BJ (cell line): Measurements from ENCODE around the gene WWC1. TPM values are rescaled to one million over a fixed set of nuclear protein-coding genes. Genes with fewer than 3 reads are reported as not detected.

Experiments
- CTCF ChIA-PET: fragments of 350-600 bp; formaldehyde crosslinking; extraction: SDS; loops from one replicate; lab custom pipeline; 2021; ENCODE audit warnings: antibody characterized with exemption, inconsistent platforms; lab: Yijun Ruan, JAX
- POLR2A ChIA-PET: fragments of 300-600 bp; sonication (Branson Sonifier 250); formaldehyde crosslinking; extraction: SDS; loops from one replicate; lab custom pipeline; 2021; ENCODE audit warnings: antibody characterized with exemption; lab: Charles Lee
- DNase-seq: peaks from one replicate; pipeline ENCODE4 v3.0.0-alpha.2; 2011; ENCODE audit warnings: low read depth
- H3K27me3 ChIP-seq: 2 replicates; pipeline ENCODE4 v1.6.0; 2011; ENCODE audit warnings: low read length; ENCODE audit not compliant: control insufficient read depth, insufficient read depth
- H3K36me3 ChIP-seq: 2 replicates; pipeline ENCODE4 v1.5.1; 2011; ENCODE audit warnings: low read length; ENCODE audit not compliant: control insufficient read depth, insufficient read depth
- H3K4me3 ChIP-seq: 2 replicates; pipeline ENCODE4 v1.5.1; 2011; ENCODE audit warnings: low read depth, mild to moderate bottlenecking, control low read depth, low read length
- CTCF ChIP-seq: IDR thresholded peaks from 2 replicates; pipeline ENCODE4 v1.5.1; 2011; ENCODE audit warnings: low read depth, mild to moderate bottlenecking, control low read depth, inconsistent platforms, low read length, moderate library complexity; ENCODE audit not compliant: insufficient read depth
- polyA plus RNA-seq: library from polyadenylated mRNA; depleted of rRNA; stranded (reverse); fragments of >200 nt; gene quantifications from 2 replicates; pipeline ENCODE4 v1.2.3, GENCODE V29; 2011

The WWC1 gene
- polyA plus RNA-seq, 1 experiment: 1.4 TPM

- Histone ChIP-seq H3K4me3 (no peak overlapping the region), H3K36me3 (no peaks in the 10 kb centered on the region), H3K27me3 (no peaks in the 10 kb centered on the region; the same call in 1 of the 2 replicates)
- no peak for TF ChIP-seq CTCF
- ChIA-PET CTCF (interaction anchor here (1.0 kb wide), 1 partner anchor 13 kb away, joined by 3 read pairs; no protein-coding TSS in a partner anchor), POLR2A (no interaction called here)
- DNase-seq: no peak
These were observed 131.0 kb downstream of the WWC1 start for GRCh38 chr5:168422431-168422830.

GRCh38 chr5:168423478-168423877 lies 132.0 kb downstream of the WWC1 start:
- ChIA-PET POLR2A (no interaction called here), CTCF (no interaction called here)
- no peak for TF ChIP-seq CTCF

GRCh38 chr5:168423971-168424370 lies 132.5 kb downstream of the WWC1 start:
- POLR2A ChIA-PET: no interaction called here
- Histone ChIP-seq H3K27me3 (no peaks in the 10 kb centered on the region; the same call in 1 of the 2 replicates), H3K4me3 (no peak overlapping the region), H3K36me3 (no peaks in the 10 kb centered on the region)
- TF ChIP-seq CTCF: no peak
- CTCF ChIA-PET: no interaction called here
- DNase-seq: no peak

More at GRCh38 chr5:168423478-168423877, 132.0 kb downstream of the WWC1 start:
- Histone ChIP-seq H3K4me3 (no peak overlapping the region), H3K36me3 (no peaks in the 10 kb centered on the region), H3K27me3 (no peaks in the 10 kb centered on the region; the same call in 1 of the 2 replicates)
- DNase-seq: no peak

GRCh38 chr5:168424594-168425323 lies 133.3 kb downstream of the WWC1 start:
- DNase-seq: no peak
- POLR2A ChIA-PET: no interaction called here
- H3K36me3 ChIP-seq: no peaks in the 10 kb centered on the region

More at GRCh38 chr5:168424594-168425323, 133.3 kb downstream of the WWC1 start:
- CTCF ChIA-PET: no interaction called here
- Histone ChIP-seq H3K4me3 (no peak overlapping the region), H3K27me3 (no peaks in the 10 kb centered on the region; the same call in 1 of the 2 replicates)
- TF ChIP-seq CTCF: no peak
